ENCODE data around the gene MAPK13.

Gene MAPK13

GRCh38 chr6:36098920-36099647 lies 31.2 kb upstream of the MAPK13 start:
- Histone ChIP-seq H3K9me3 (ENCODE audit: control insufficient read depth in 2 of 2, low read length in 2 of 2) (no peaks in the 10 kb centered on the region), H3K4me3 (ENCODE audit: low read length in 2 of 2) (no peak overlapping the region), H3K4me1 (ENCODE audit: control insufficient read depth in 2 of 2, insufficient read depth in 2 of 2, low read length in 2 of 2) (peaks cover 10 to 28% of the 10 kb centered on the region in 2 donors), H3K36me3 (ENCODE audit: control insufficient read depth in 2 of 2, insufficient read depth in 2 of 2, low read length in 2 of 2) (peaks cover 16 to 20% of the 10 kb centered on the region in 2 donors), H3K27ac (ENCODE audit: low read depth in 2 of 2, low read length in 2 of 2) (no peak overlapping the region), H3K27me3 (ENCODE audit: control insufficient read depth in 2 of 2, insufficient read depth in 2 of 2, low read length in 2 of 2) (no peaks in the 10 kb centered on the region), H3K9ac (ENCODE audit: low read depth in 1 of 2, low read length in 2 of 2) (no peak overlapping the region)

GRCh38 chr6:36099869-36100483 lies 30.3 kb upstream of the MAPK13 start:
- Histone ChIP-seq H3K9ac (ENCODE audit: low read depth in 1 of 2, low read length in 2 of 2) (no peak overlapping the region), H3K4me3 (ENCODE audit: low read length in 2 of 2) (no peak overlapping the region), H3K4me1 (ENCODE audit: control insufficient read depth in 2 of 2, insufficient read depth in 2 of 2, low read length in 2 of 2) (peaks cover 10 to 22% of the 10 kb centered on the region in 2 donors), H3K36me3 (ENCODE audit: control insufficient read depth in 2 of 2, insufficient read depth in 2 of 2, low read length in 2 of 2) (peaks cover 17 to 22% of the 10 kb centered on the region in 2 donors), H3K27ac (ENCODE audit: low read depth in 2 of 2, low read length in 2 of 2) (no peak overlapping the region), H3K27me3 (ENCODE audit: control insufficient read depth in 2 of 2, insufficient read depth in 2 of 2, low read length in 2 of 2) (no peaks in the 10 kb centered on the region), H3K9me3 (ENCODE audit: control insufficient read depth in 2 of 2, low read length in 2 of 2) (no peaks in the 10 kb centered on the region)

GRCh38 chr6:36101691-36102090 lies 28.6 kb upstream of the MAPK13 start:
- H3K27ac ChIP-seq (ENCODE audit: low read depth in 2 of 2, low read length in 2 of 2), result no peak overlapping the region
- H3K4me3 ChIP-seq (ENCODE audit: low read length in 2 of 2), result no peak overlapping the region
- no peak overlapping the region for H3K9ac ChIP-seq (ENCODE audit: low read depth in 1 of 2, low read length in 2 of 2)
- peaks cover 22 to 24% of the 10 kb centered on the region in 2 donors for H3K36me3 ChIP-seq (ENCODE audit: control insufficient read depth in 2 of 2, insufficient read depth in 2 of 2, low read length in 2 of 2)
- no peaks in the 10 kb centered on the region for H3K9me3 ChIP-seq (ENCODE audit: control insufficient read depth in 2 of 2, low read length in 2 of 2)
- peaks cover 3 to 5% of the 10 kb centered on the region in 2 donors for H3K4me1 ChIP-seq (ENCODE audit: control insufficient read depth in 2 of 2, insufficient read depth in 2 of 2, low read length in 2 of 2)
- no peaks in the 10 kb centered on the region for H3K27me3 ChIP-seq (ENCODE audit: control insufficient read depth in 2 of 2, insufficient read depth in 2 of 2, low read length in 2 of 2)

- no peak overlapping the region for H3K9ac ChIP-seq (ENCODE audit: low read depth in 1 of 2, low read length in 2 of 2)
- H3K4me1 ChIP-seq (ENCODE audit: control insufficient read depth in 2 of 2, insufficient read depth in 2 of 2, low read length in 2 of 2), result no peaks in the 10 kb centered on the region
- no peak overlapping the region for H3K27ac ChIP-seq (ENCODE audit: low read depth in 2 of 2, low read length in 2 of 2)
- H3K9me3 ChIP-seq (ENCODE audit: control insufficient read depth in 2 of 2, low read length in 2 of 2), result no peaks in the 10 kb centered on the region
- no peak overlapping the region for H3K4me3 ChIP-seq (ENCODE audit: low read length in 2 of 2)
- H3K36me3 ChIP-seq (ENCODE audit: control insufficient read depth in 2 of 2, insufficient read depth in 2 of 2, low read length in 2 of 2), result peaks cover 28 to 30% of the 10 kb centered on the region in 2 donors
- no peaks in the 10 kb centered on the region for H3K27me3 ChIP-seq (ENCODE audit: control insufficient read depth in 2 of 2, insufficient read depth in 2 of 2, low read length in 2 of 2)
Measured at GRCh38 chr6:36102853-36103252, 27.5 kb upstream of the MAPK13 start.

- H3K4me1 ChIP-seq (ENCODE audit: control insufficient read depth in 2 of 2, insufficient read depth in 2 of 2, low read length in 2 of 2), result peaks cover 0 to 7% of the 10 kb centered on the region in 2 donors
- peaks cover 42 to 46% of the 10 kb centered on the region in 2 donors for H3K36me3 ChIP-seq (ENCODE audit: control insufficient read depth in 2 of 2, insufficient read depth in 2 of 2, low read length in 2 of 2)
- no peak overlapping the region for H3K27ac ChIP-seq (ENCODE audit: low read depth in 2 of 2, low read length in 2 of 2)
- no peaks in the 10 kb centered on the region for H3K9me3 ChIP-seq (ENCODE audit: control insufficient read depth in 2 of 2, low read length in 2 of 2)
- no peak overlapping the region for H3K9ac ChIP-seq (ENCODE audit: low read depth in 1 of 2, low read length in 2 of 2)
- H3K27me3 ChIP-seq (ENCODE audit: control insufficient read depth in 2 of 2, insufficient read depth in 2 of 2, low read length in 2 of 2), result no peaks in the 10 kb centered on the region
- no peak overlapping the region for H3K4me3 ChIP-seq (ENCODE audit: low read length in 2 of 2)
Measured at GRCh38 chr6:36104836-36105235, 25.5 kb upstream of the MAPK13 start.

- peaks cover 31 to 44% of the 10 kb centered on the region in 2 donors for H3K36me3 ChIP-seq (ENCODE audit: control insufficient read depth in 2 of 2, insufficient read depth in 2 of 2, low read length in 2 of 2)
- H3K4me3 ChIP-seq (ENCODE audit: low read length in 2 of 2), result no peak overlapping the region
- H3K9ac ChIP-seq (ENCODE audit: low read depth in 1 of 2, low read length in 2 of 2), result no peak overlapping the region
- H3K4me1 ChIP-seq (ENCODE audit: control insufficient read depth in 2 of 2, insufficient read depth in 2 of 2, low read length in 2 of 2), result peaks cover 3 to 7% of the 10 kb centered on the region in 2 donors
- peak overlapping the region in 1 of 2 donors; percentile 17 for H3K27ac ChIP-seq (ENCODE audit: low read depth in 2 of 2, low read length in 2 of 2)
- no peaks in the 10 kb centered on the region for H3K9me3 ChIP-seq (ENCODE audit: control insufficient read depth in 2 of 2, low read length in 2 of 2)
- H3K27me3 ChIP-seq (ENCODE audit: control insufficient read depth in 2 of 2, insufficient read depth in 2 of 2, low read length in 2 of 2), result no peaks in the 10 kb centered on the region
Measured at GRCh38 chr6:36109092-36109491, 21.2 kb upstream of the MAPK13 start.

GRCh38 chr6:36110050-36110449 lies 20.3 kb upstream of the MAPK13 start:
- Histone ChIP-seq H3K9ac (ENCODE audit: low read depth in 1 of 2, low read length in 2 of 2) (no peak overlapping the region), H3K36me3 (ENCODE audit: control insufficient read depth in 2 of 2, insufficient read depth in 2 of 2, low read length in 2 of 2) (peaks cover 30 to 43% of the 10 kb centered on the region in 2 donors), H3K27me3 (ENCODE audit: control insufficient read depth in 2 of 2, insufficient read depth in 2 of 2, low read length in 2 of 2) (no peaks in the 10 kb centered on the region), H3K4me3 (ENCODE audit: low read length in 2 of 2) (no peak overlapping the region), H3K9me3 (ENCODE audit: control insufficient read depth in 2 of 2, low read length in 2 of 2) (no peaks in the 10 kb centered on the region), H3K4me1 (ENCODE audit: control insufficient read depth in 2 of 2, insufficient read depth in 2 of 2, low read length in 2 of 2) (peaks cover 9 to 11% of the 10 kb centered on the region in 2 donors), H3K27ac (ENCODE audit: low read depth in 2 of 2, low read length in 2 of 2) (no peak overlapping the region)

- no peak overlapping the region for H3K4me3 ChIP-seq (ENCODE audit: low read length in 2 of 2)
- H3K4me1 ChIP-seq (ENCODE audit: control insufficient read depth in 2 of 2, insufficient read depth in 2 of 2, low read length in 2 of 2), result peaks cover 11 to 17% of the 10 kb centered on the region in 2 donors
- H3K36me3 ChIP-seq (ENCODE audit: control insufficient read depth in 2 of 2, insufficient read depth in 2 of 2, low read length in 2 of 2), result peaks cover 30 to 39% of the 10 kb centered on the region in 2 donors
- no peaks in the 10 kb centered on the region for H3K9me3 ChIP-seq (ENCODE audit: control insufficient read depth in 2 of 2, low read length in 2 of 2)
- no peak overlapping the region for H3K9ac ChIP-seq (ENCODE audit: low read depth in 1 of 2, low read length in 2 of 2)
- no peaks in the 10 kb centered on the region for H3K27me3 ChIP-seq (ENCODE audit: control insufficient read depth in 2 of 2, insufficient read depth in 2 of 2, low read length in 2 of 2)
- H3K27ac ChIP-seq (ENCODE audit: low read depth in 2 of 2, low read length in 2 of 2), result no peak overlapping the region
Measured at GRCh38 chr6:36110863-36111262, 19.4 kb upstream of the MAPK13 start.

GRCh38 chr6:36111526-36111925 lies 18.8 kb upstream of the MAPK13 start:
- H3K4me1 ChIP-seq (ENCODE audit: control insufficient read depth in 2 of 2, insufficient read depth in 2 of 2, low read length in 2 of 2), result peaks cover 13 to 17% of the 10 kb centered on the region in 2 donors
- H3K4me3 ChIP-seq (ENCODE audit: low read length in 2 of 2), result no peak overlapping the region
- H3K36me3 ChIP-seq (ENCODE audit: control insufficient read depth in 2 of 2, insufficient read depth in 2 of 2, low read length in 2 of 2), result peaks cover 30 to 35% of the 10 kb centered on the region in 2 donors
- H3K9ac ChIP-seq (ENCODE audit: low read depth in 1 of 2, low read length in 2 of 2), result no peak overlapping the region
- H3K27ac ChIP-seq (ENCODE audit: low read depth in 2 of 2, low read length in 2 of 2), result no peak overlapping the region
- no peaks in the 10 kb centered on the region for H3K27me3 ChIP-seq (ENCODE audit: control insufficient read depth in 2 of 2, insufficient read depth in 2 of 2, low read length in 2 of 2)
- no peaks in the 10 kb centered on the region for H3K9me3 ChIP-seq (ENCODE audit: control insufficient read depth in 2 of 2, low read length in 2 of 2)

GRCh38 chr6:36113049-36113448 lies 17.3 kb upstream of the MAPK13 start:
- no peak overlapping the region for H3K27ac ChIP-seq (ENCODE audit: low read depth in 2 of 2, low read length in 2 of 2)
- H3K4me3 ChIP-seq (ENCODE audit: low read length in 2 of 2), result no peak overlapping the region
- peaks cover 14 to 17% of the 10 kb centered on the region in 2 donors for H3K4me1 ChIP-seq (ENCODE audit: control insufficient read depth in 2 of 2, insufficient read depth in 2 of 2, low read length in 2 of 2)
- H3K36me3 ChIP-seq (ENCODE audit: control insufficient read depth in 2 of 2, insufficient read depth in 2 of 2, low read length in 2 of 2), result peaks cover 21 to 31% of the 10 kb centered on the region in 2 donors
- H3K9ac ChIP-seq (ENCODE audit: low read depth in 1 of 2, low read length in 2 of 2), result no peak overlapping the region
- H3K27me3 ChIP-seq (ENCODE audit: control insufficient read depth in 2 of 2, insufficient read depth in 2 of 2, low read length in 2 of 2), result no peaks in the 10 kb centered on the region
- H3K9me3 ChIP-seq (ENCODE audit: control insufficient read depth in 2 of 2, low read length in 2 of 2), result no peaks in the 10 kb centered on the region

Measured in mucosa of rectum (tissue), 2 donors.